Esophagus squamous epithelium (tissue), 5 donors: ENCODE results near the gene SRRM4. TPM values are rescaled to one million over a fixed set of nuclear protein-coding genes. Genes with fewer than 3 reads are reported as not detected.

Source experiments
- DNase-seq: peaks from one replicate; lab custom pipeline; 2025; lab: John Stamatoyannopoulos, UW
- H3K27ac ChIP-seq, 4 donors: fragments of 200-600 bp; sonication (generic); one replicate each; pipeline ENCODE4 v1.5.1; 2016 to 2019; ENCODE audit warnings: mild to moderate bottlenecking in 1 of 4
- H3K27me3 ChIP-seq, 4 donors: fragments of 200-600 bp; sonication (generic); 1 replicate in 3 of 4; 2 replicates in 1 of 4; pipeline versions ENCODE4 v1.5.1 to v1.6.0; 2017 to 2021; ENCODE audit warnings: antibody characterized with exemption in 1 of 4
- H3K36me3 ChIP-seq, 3 donors: fragments of 200-600 bp; sonication (generic); one replicate each; pipeline ENCODE4 v1.5.1; 2016 to 2019
- H3K4me1 ChIP-seq, 3 donors: fragments of 200-600 bp; sonication (generic); one replicate each; pipeline ENCODE4 v1.5.1; 2017 to 2019
- H3K4me3 ChIP-seq, 4 donors: fragments of 200-600 bp; sonication (generic); 1 replicate in 3 of 4; 2 replicates in 1 of 4; pipeline ENCODE4 v1.5.1; 2016 to 2019; ENCODE audit warnings: mild to moderate bottlenecking in 2 of 4, moderate library complexity in 1 of 4
- H3K9me3 ChIP-seq, 3 donors: fragments of 200-600 bp; sonication (generic); one replicate each; pipeline ENCODE4 v1.5.1; 2016 to 2019
- POLR2A ChIP-seq, 4 donors: fragments of 450-650 bp; IDR thresholded peaks; one replicate each; pipeline ENCODE4 v1.6.1; 2017; ENCODE audit warnings: antibody characterized with exemption in 4 of 4, mild to moderate bottlenecking in 4 of 4, moderate library complexity in 3 of 4
- WGBS, 2 donors: methylation state at CpG; one replicate each; pipeline ENCODE4 v1.1.5; 2018; 5-methylcytosine and 5-hydroxymethylcytosine counted together
- intact Hi-C: fragments of 100-400 bp; cut with DNase I; formaldehyde crosslinking; loops from one replicate; pipeline ENCODE4 v1.15.0; 2022
- total RNA-seq, 4 donors: library from RNA; depleted of rRNA; stranded (reverse); fragments of >200 nt; gene quantifications; one replicate each; pipeline ENCODE4 v1.1.0, GENCODE V29; 2016
- TF ChIP-seq, protein P1 (sequence below), 6 experiments: fragments of 450-650 bp in 4 of 6; fragments of 200-600 bp in 2 of 6; sonication (generic) in 2 of 6; IDR thresholded peaks; one replicate each; pipeline ENCODE4 v1.5.1; 2016 to 2019; ENCODE audit warnings: antibody characterized with exemption in 6 of 6, mild to moderate bottlenecking in 4 of 6, moderate library complexity in 4 of 6
- donor health status: DM: yes; HTN: yes; CAD: no.

The SRRM4 gene
- total RNA-seq, 4 donors from 2014 or later, result not detected

DNA sequence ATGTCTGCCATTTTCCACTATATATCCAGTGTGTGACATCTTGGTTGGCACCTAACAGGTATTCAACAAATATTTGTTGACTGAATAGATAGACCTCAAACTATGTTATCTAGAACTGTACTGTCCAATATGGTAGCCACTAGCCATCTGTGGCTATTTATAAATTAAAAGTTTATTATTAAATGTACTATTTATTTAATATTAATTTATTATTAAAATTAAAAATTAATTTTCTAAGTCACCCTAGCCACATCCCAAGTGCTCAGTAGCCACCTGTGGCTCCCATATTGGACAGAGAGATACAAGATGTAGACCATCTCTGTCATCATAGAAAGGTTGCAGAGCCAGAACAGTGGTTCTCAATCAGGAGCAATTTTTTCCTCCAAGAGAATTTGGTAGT is 69.3 kb downstream of the SRRM4 start:
- intact Hi-C loops, result no loop called here
- TF ChIP-seq, protein P1, sequence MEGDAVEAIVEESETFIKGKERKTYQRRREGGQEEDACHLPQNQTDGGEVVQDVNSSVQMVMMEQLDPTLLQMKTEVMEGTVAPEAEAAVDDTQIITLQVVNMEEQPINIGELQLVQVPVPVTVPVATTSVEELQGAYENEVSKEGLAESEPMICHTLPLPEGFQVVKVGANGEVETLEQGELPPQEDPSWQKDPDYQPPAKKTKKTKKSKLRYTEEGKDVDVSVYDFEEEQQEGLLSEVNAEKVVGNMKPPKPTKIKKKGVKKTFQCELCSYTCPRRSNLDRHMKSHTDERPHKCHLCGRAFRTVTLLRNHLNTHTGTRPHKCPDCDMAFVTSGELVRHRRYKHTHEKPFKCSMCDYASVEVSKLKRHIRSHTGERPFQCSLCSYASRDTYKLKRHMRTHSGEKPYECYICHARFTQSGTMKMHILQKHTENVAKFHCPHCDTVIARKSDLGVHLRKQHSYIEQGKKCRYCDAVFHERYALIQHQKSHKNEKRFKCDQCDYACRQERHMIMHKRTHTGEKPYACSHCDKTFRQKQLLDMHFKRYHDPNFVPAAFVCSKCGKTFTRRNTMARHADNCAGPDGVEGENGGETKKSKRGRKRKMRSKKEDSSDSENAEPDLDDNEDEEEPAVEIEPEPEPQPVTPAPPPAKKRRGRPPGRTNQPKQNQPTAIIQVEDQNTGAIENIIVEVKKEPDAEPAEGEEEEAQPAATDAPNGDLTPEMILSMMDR (IDR thresholded peaks at IDR 0.05), result no peak
- no peak for TF ChIP-seq POLR2A (IDR thresholded peaks at IDR 0.05)
- Histone ChIP-seq H3K27me3 (no peaks in the 10 kb centered on the region), H3K27ac (no peak overlapping the region), H3K4me1 (no peaks in the 10 kb centered on the region), H3K36me3 (no peaks in the 10 kb centered on the region), H3K4me3 (no peak overlapping the region), H3K9me3 (no peaks in the 10 kb centered on the region)
- DNase-seq, result no peak

GRCh38 chr12:119051474-119051873 is 70.1 kb downstream of the SRRM4 start:
- 76 to 82% methylated on average over 4 of the region's 4 CpGs for WGBS, 2 donors
- no peaks in the 10 kb centered on the region for H3K9me3 ChIP-seq
- no peaks in the 10 kb centered on the region for H3K4me1 ChIP-seq
- no peak for TF ChIP-seq POLR2A (IDR thresholded peaks at IDR 0.05)
- TF ChIP-seq, protein P1 (IDR thresholded peaks at IDR 0.05), result no peak
- no peak overlapping the region for H3K27ac ChIP-seq
- intact Hi-C loops, result no loop called here
- no peaks in the 10 kb centered on the region for H3K27me3 ChIP-seq
- no peak for DNase-seq
- H3K36me3 ChIP-seq, result no peaks in the 10 kb centered on the region
- H3K4me3 ChIP-seq, result no peak overlapping the region

- WGBS, 2 donors, result 68 to 73% methylated on average over 4 to 5 of the region's 5 CpGs
- Histone ChIP-seq H3K4me1 (no peaks in the 10 kb centered on the region), H3K27me3 (no peaks in the 10 kb centered on the region), H3K36me3 (no peaks in the 10 kb centered on the region), H3K4me3 (no peak overlapping the region), H3K27ac (no peak overlapping the region), H3K9me3 (no peaks in the 10 kb centered on the region)
- DNase-seq, result no peak
- intact Hi-C loops, result no loop called here
- no peak for TF ChIP-seq POLR2A (IDR thresholded peaks at IDR 0.05)
- TF ChIP-seq, protein P1 (IDR thresholded peaks at IDR 0.05), result no peak
Measured at GRCh38 chr12:119052001-119052400, 70.7 kb downstream of the SRRM4 start.

GRCh38 chr12:119055977-119056376 is 74.6 kb downstream of the SRRM4 start:
- DNase-seq, result no peak
- Histone ChIP-seq H3K27me3 (peaks cover 0 to 20% (median 0%) of the 10 kb centered on the region in 4 donors), H3K27ac (no peak overlapping the region), H3K4me3 (no peak overlapping the region), H3K4me1 (no peaks in the 10 kb centered on the region), H3K36me3 (no peaks in the 10 kb centered on the region), H3K9me3 (no peaks in the 10 kb centered on the region)
- no peak for TF ChIP-seq POLR2A (IDR thresholded peaks at IDR 0.05)
- TF ChIP-seq, protein P1 (IDR thresholded peaks at IDR 0.05), result no peak
- intact Hi-C loops, result no loop called here
- WGBS, 2 donors, result 20 to 40% methylated on average over 3 of the region's 3 CpGs

- Histone ChIP-seq H3K27ac (no peak overlapping the region), H3K4me1 (no peaks in the 10 kb centered on the region), H3K36me3 (no peaks in the 10 kb centered on the region), H3K4me3 (no peak overlapping the region), H3K9me3 (no peaks in the 10 kb centered on the region), H3K27me3 (peaks cover 0 to 20% (median 0%) of the 10 kb centered on the region in 4 donors)
- no peak for DNase-seq
- intact Hi-C loops, result no loop called here
- WGBS, 2 donors, result 28 to 29% methylated on average over 14 to 16 of the region's 16 CpGs
- no peak for TF ChIP-seq POLR2A (IDR thresholded peaks at IDR 0.05)
- TF ChIP-seq, protein P1 (IDR thresholded peaks at IDR 0.05), result no peak
Measured at GRCh38 chr12:119060847-119061796, 79.8 kb downstream of the SRRM4 start.
